GM13977 (cell line): ENCODE results near the gene AGMO.

ENCODE experiments used
- DNase-seq: peaks from one replicate; pipeline ENCODE4 v3.0.0; 2012; ENCODE audit warnings: low spot score
- CTCF ChIP-seq: IDR thresholded peaks from 2 replicates; pipeline ENCODE4 v1.5.1; 2012; ENCODE audit warnings: mild to moderate bottlenecking, control low read depth; ENCODE audit not compliant: insufficient read depth; ENCODE audit errors: extremely low read depth, missing control alignments
- in situ Hi-C: fragments of 300-500 bp; cut with MboI; formaldehyde crosslinking; loops from one replicate; pipeline ENCODE4 v1.12.0; 2022; ENCODE audit warnings: low sequenced_read_pairs, low pct_unique_long_range_greater_than_20kb, mixed read lengths, inconsistent platforms; ENCODE audit not compliant: unreplicated experiment

The AGMO gene

GRCh38 chr7:15463801-15464666 lies 97.8 kb downstream of the AGMO start:
- TF ChIP-seq CTCF = no peak
- in situ Hi-C loops = no loop called here
- DNase-seq = no peak

GRCh38 chr7:15462721-15463389 lies 99.0 kb downstream of the AGMO start:
- in situ Hi-C loops = no loop called here
- DNase-seq = no peak
- TF ChIP-seq CTCF = no peak

GRCh38 chr7:15461576-15461975 lies 100.2 kb downstream of the AGMO start:
- TF ChIP-seq CTCF = no peak
- no peak for DNase-seq
- in situ Hi-C loops = no loop called here

GRCh38 chr7:15459018-15459615 lies 102.7 kb downstream of the AGMO start:
- in situ Hi-C loops = no loop called here
- no peak for DNase-seq
- TF ChIP-seq CTCF = no peak

- no peak for TF ChIP-seq CTCF
- in situ Hi-C loops = no loop called here
- DNase-seq = no peak
These were observed 103.5 kb downstream of the AGMO start for GRCh38 chr7:15457990-15458955.

- TF ChIP-seq CTCF = no peak
- DNase-seq = no peak
- in situ Hi-C loops = no loop called here
These were observed 109.1 kb downstream of the AGMO start for GRCh38 chr7:15452670-15453069.
